HepG2 (cell line): ENCODE results near the gene NUTF2. TPM values are rescaled to one million over a fixed set of nuclear protein-coding genes. Genes with fewer than 3 reads are reported as not detected.
A peak's percentile ranks its signal among the peaks of the same experiment; 100 is the strongest.

Experiments used
- CHD4 ChIP-seq: fragments of 200-600 bp; sonication (generic); IDR thresholded peaks from 2 replicates; pipeline ENCODE4 v1.7.0; 2017; ENCODE audit warnings: mild to moderate bottlenecking, low read length, borderline replicate concordance
- NR2F2 ChIP-seq: IDR thresholded peaks from 2 replicates; pipeline ENCODE4 v1.6.1; 2012; ENCODE audit warnings: low read depth, inconsistent platforms, borderline replicate concordance
- PAX8 ChIP-seq: sonication (generic); formaldehyde crosslinking; IDR thresholded peaks from 2 replicates; pipeline ENCODE4 v1.8.0; 2022; ENCODE audit warnings: mild to moderate bottlenecking, missing genetic modification reagents, borderline replicate concordance
- PCBP1 ChIP-seq: fragments of 200-400 bp; formaldehyde crosslinking; IDR thresholded peaks from 2 replicates; pipeline ENCODE4 v1.6.1; 2017; ENCODE audit warnings: mild to moderate bottlenecking, low read depth, low read length, borderline replicate concordance
- SAP130 ChIP-seq: IDR thresholded peaks from 2 replicates; pipeline ENCODE4 v1.6.1; 2016; ENCODE audit warnings: low read depth
- SP1 ChIP-seq, 2 experiments: fragments of 450-650 bp in 1 of 2; sonication (generic) in 1 of 2; formaldehyde crosslinking in 1 of 2; IDR thresholded peaks; 2 replicates each; pipeline versions ENCODE4 v1.4.0 to v1.6.1; 2016 to 2020; ENCODE audit warnings: missing genetic modification reagents in 1 of 2
- ZBTB20 ChIP-seq: sonication (generic); formaldehyde crosslinking; IDR thresholded peaks from 2 replicates; pipeline ENCODE4 v1.8.1; 2023; ENCODE audit warnings: missing genetic modification reagents, low read depth, mild to moderate bottlenecking, borderline replicate concordance
- ZBTB26 ChIP-seq: IDR thresholded peaks from 2 replicates; pipeline ENCODE4 v1.6.1; 2016; ENCODE audit warnings: missing compliant biosample characterization, missing genetic modification reagents, borderline replicate concordance
- ZBTB34 ChIP-seq: sonication (generic); formaldehyde crosslinking; IDR thresholded peaks from 2 replicates; pipeline ENCODE4 v1.8.0; 2022; ENCODE audit warnings: mild to moderate bottlenecking, missing genetic modification reagents
- ZKSCAN1 ChIP-seq: fragments of 150-350 bp; IDR thresholded peaks from 2 replicates; pipeline ENCODE4 v1.6.1; 2014; ENCODE audit warnings: low read length
- ZNF264 ChIP-seq: sonication (generic); formaldehyde crosslinking; IDR thresholded peaks from 2 replicates; pipeline ENCODE4 v1.4.0; 2020; ENCODE audit warnings: missing genetic modification reagents
- ZNF407 ChIP-seq: sonication (generic); formaldehyde crosslinking; IDR thresholded peaks from one replicate; pipeline ENCODE4 v1.5.1; 2020; ENCODE audit warnings: mild to moderate bottlenecking, missing genetic modification reagents; ENCODE audit errors: not compliant biosample characterization
- ZNF564 ChIP-seq: sonication (generic); formaldehyde crosslinking; IDR thresholded peaks from 2 replicates; pipeline ENCODE4 v1.8.1; 2023; ENCODE audit warnings: mild to moderate bottlenecking, missing genetic modification reagents
- ZNF570 ChIP-seq: sonication (generic); formaldehyde crosslinking; IDR thresholded peaks from 2 replicates; pipeline ENCODE4 v1.4.0; 2020; ENCODE audit warnings: mild to moderate bottlenecking, missing genetic modification reagents, borderline replicate concordance
- ZNF672 ChIP-seq: sonication (generic); formaldehyde crosslinking; IDR thresholded peaks from 2 replicates; pipeline ENCODE4 v1.8.1; 2022; ENCODE audit warnings: missing genetic modification reagents
- polyA plus RNA-seq, 8 experiments: library from polyadenylated mRNA; depleted of rRNA in 3 of 8; stranded (reverse) in 7 of 8; unstranded in 1 of 8; fragments of >200 nt; fragmentation: Illumina TruSeq in 4 of 8; extraction: Trizol in 4 of 8; gene quantifications; 2 replicates each; pipeline versions ENCODE4 v1.2.1 to v1.2.3, GENCODE V29; 2011 to 2016; ENCODE audit warnings: low read depth in 4 of 8, missing spikeins in 1 of 8, mixed read lengths in 1 of 8; ENCODE audit not compliant: insufficient read depth in 1 of 8
- total RNA-seq, 5 experiments: library from RNA; depleted of rRNA; stranded (reverse); fragments of >200 nt; fragmentation: Illumina TruSeq; extraction: Trizol; gene quantifications; 2 replicates each; pipeline ENCODE4 v1.2.3, GENCODE V29; 2016; ENCODE audit warnings: low read depth in 1 of 5

The NUTF2 gene
- total and polyA plus RNA-seq, 2 of the 13 experiments (the other 11 are each of a cell fraction or from before 2014, with no cell fraction given), result 168 to 214 TPM

- TF ChIP-seq ZNF407 (CRISPR knock-in tag) (peak; percentile 94), PCBP1 (peak; percentile 99), NR2F2 (no peak; the same call in 1 of the 2 replicates), ZNF672 (no peak), ZBTB26 (CRISPR knock-in tag) (peak; percentile 21; the same call in 1 of the 2 replicates), ZKSCAN1 (0 out of 2 replicates have a peak, but pooled peaks have one; percentile 54), SP1 (IDR thresholded peaks at IDR 0.05) (no peak), SP1 (CRISPR knock-in tag; IDR thresholded peaks at IDR 0.05) (peak; percentile 68), CHD4 (no peak; the same call in 1 of the 2 replicates), ZNF570 (CRISPR knock-in tag) (no peak), ZBTB34 (peak; percentile 81; the same call in 1 of the 2 replicates), ZNF564 (CRISPR knock-in tag) (peak; percentile 86), SAP130 (CRISPR knock-in tag) (peak; percentile 92), PAX8 (CRISPR knock-in tag) (peak; percentile 96), ZBTB20 (CRISPR knock-in tag) (peak; percentile 90; the same call in 1 of the 2 replicates), ZNF264 (CRISPR knock-in tag) (peak; percentile 80)
Observed at GRCh38 chr16:67846320-67847063, at the start of gene NUTF2 (continued).
